ENCODE results near the gene ACYP2.

DNA sequence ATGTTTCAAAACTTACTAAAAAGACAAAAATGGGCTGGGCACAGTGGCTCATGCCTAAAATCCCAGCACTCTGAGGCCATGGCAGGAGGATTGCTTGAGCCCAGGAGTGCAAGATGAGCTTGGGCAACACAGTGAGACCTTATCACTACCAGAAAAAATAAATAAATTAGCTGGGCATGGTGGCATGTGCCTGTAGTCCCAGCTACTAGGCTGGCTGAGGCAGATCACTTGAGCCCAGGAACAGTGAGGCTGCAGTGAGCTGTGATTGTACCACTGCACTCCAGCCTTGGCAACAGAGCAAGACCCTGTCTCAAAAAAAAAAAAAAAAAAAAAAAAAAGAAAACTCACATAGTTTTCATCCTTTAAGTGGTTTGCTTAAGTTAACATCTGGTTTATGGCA lies 134.2 kb downstream of the ACYP2 start:
- TF ChIP-seq SUZ12 (IDR thresholded peaks at IDR 0.05; ENCODE audit: extremely low read depth, insufficient read depth, insufficient read length) (no peak), ZNF274 (IDR thresholded peaks at IDR 0.05; ENCODE audit: low read depth, low read length) (no peak)

All from NT2/D1 (cell line).